ENCODE data around the gene MTMR10. TPM values are rescaled to one million over a fixed set of nuclear protein-coding genes. Genes with fewer than 3 reads are reported as not detected.

MTMR10 gene
- total and polyA plus RNA-seq, 4 donors: 9.0 to 35.0 (median 11.6) TPM

- Histone ChIP-seq H3K9me3 (ENCODE audit: control insufficient read depth, low read length) (no peaks in the 10 kb centered on the region), H3K27me3 (ENCODE audit: control insufficient read depth in 1 of 2, insufficient read depth in 2 of 2, low read length in 1 of 2) (no peaks in the 10 kb centered on the region), H3K4me1 (ENCODE audit: control insufficient read depth in 1 of 2, insufficient read depth in 2 of 2, low read length in 2 of 2) (no peaks in the 10 kb centered on the region), H3K36me3 (ENCODE audit: control insufficient read depth in 1 of 2, insufficient read depth in 2 of 2, low read length in 1 of 2) (peaks cover 2 to 3% of the 10 kb centered on the region in 2 donors), H3K4me3 (ENCODE audit: low read length in 2 of 2) (no peak overlapping the region), H3K27ac (ENCODE audit: low read depth in 1 of 2, low read length in 2 of 2) (no peak overlapping the region)
- intact Hi-C loops (cut with DNase I): no loop called here
- ATAC-seq (ENCODE audit: low FRiP score) (no peak), DNase-seq (no peak)
These were observed 58.1 kb downstream of the MTMR10 start for GRCh38 chr15:30933293-30933692.

GRCh38 chr15:30930422-30930821 lies 61.0 kb downstream of the MTMR10 start:
- no peaks in the 10 kb centered on the region for H3K4me1 ChIP-seq (ENCODE audit: control insufficient read depth in 1 of 2, insufficient read depth in 2 of 2, low read length in 2 of 2)
- H3K27ac ChIP-seq (ENCODE audit: low read depth in 1 of 2, low read length in 2 of 2): no peak overlapping the region
- H3K27me3 ChIP-seq (ENCODE audit: control insufficient read depth in 1 of 2, insufficient read depth in 2 of 2, low read length in 1 of 2): no peaks in the 10 kb centered on the region
- 94 to 95% methylated on average over 8 of the region's 8 CpGs for WGBS, 2 donors
- no peaks in the 10 kb centered on the region for H3K9me3 ChIP-seq (ENCODE audit: control insufficient read depth, low read length)
- peaks cover 6 to 9% of the 10 kb centered on the region in 2 donors for H3K36me3 ChIP-seq (ENCODE audit: control insufficient read depth in 1 of 2, insufficient read depth in 2 of 2, low read length in 1 of 2)
- H3K4me3 ChIP-seq (ENCODE audit: low read length in 2 of 2): no peak overlapping the region
- no peak for DNase-seq
- intact Hi-C loops (cut with DNase I): no loop called here
- ATAC-seq (ENCODE audit: low FRiP score): no peak

GRCh38 chr15:30929982-30930381 lies 61.4 kb downstream of the MTMR10 start:
- H3K36me3 ChIP-seq (ENCODE audit: control insufficient read depth in 1 of 2, insufficient read depth in 2 of 2, low read length in 1 of 2): peaks cover 6 to 10% of the 10 kb centered on the region in 2 donors
- intact Hi-C loops (cut with DNase I): no loop called here
- 93 to 96% methylated on average over 4 of the region's 4 CpGs for WGBS, 2 donors

GRCh38 chr15:30929064-30929669 lies 62.3 kb downstream of the MTMR10 start:
- Histone ChIP-seq H3K36me3 (ENCODE audit: control insufficient read depth in 1 of 2, insufficient read depth in 2 of 2, low read length in 1 of 2) (peaks cover 6 to 10% of the 10 kb centered on the region in 2 donors), H3K4me3 (ENCODE audit: low read length in 2 of 2) (no peak overlapping the region), H3K4me1 (ENCODE audit: control insufficient read depth in 1 of 2, insufficient read depth in 2 of 2, low read length in 2 of 2) (no peaks in the 10 kb centered on the region), H3K9me3 (ENCODE audit: control insufficient read depth, low read length) (no peaks in the 10 kb centered on the region), H3K27ac (ENCODE audit: low read depth in 1 of 2, low read length in 2 of 2) (no peak overlapping the region), H3K27me3 (ENCODE audit: control insufficient read depth in 1 of 2, insufficient read depth in 2 of 2, low read length in 1 of 2) (no peaks in the 10 kb centered on the region)
- intact Hi-C loops (cut with DNase I): no loop called here
- ATAC-seq (ENCODE audit: low FRiP score) (no peak), DNase-seq (no peak)
- WGBS, 2 donors: 70 to 71% methylated on average over 10 of the region's 10 CpGs

More at GRCh38 chr15:30929982-30930381, 61.4 kb downstream of the MTMR10 start:
- H3K4me3 ChIP-seq (ENCODE audit: low read length in 2 of 2): no peak overlapping the region
- no peak for DNase-seq
- H3K4me1 ChIP-seq (ENCODE audit: control insufficient read depth in 1 of 2, insufficient read depth in 2 of 2, low read length in 2 of 2): no peaks in the 10 kb centered on the region
- no peak for ATAC-seq (ENCODE audit: low FRiP score)
- H3K27me3 ChIP-seq (ENCODE audit: control insufficient read depth in 1 of 2, insufficient read depth in 2 of 2, low read length in 1 of 2): no peaks in the 10 kb centered on the region
- no peaks in the 10 kb centered on the region for H3K9me3 ChIP-seq (ENCODE audit: control insufficient read depth, low read length)
- H3K27ac ChIP-seq (ENCODE audit: low read depth in 1 of 2, low read length in 2 of 2): no peak overlapping the region

GRCh38 chr15:30928076-30928475 lies 63.4 kb downstream of the MTMR10 start:
- DNase-seq (no peak), ATAC-seq (ENCODE audit: low FRiP score) (no peak)
- peaks cover 3 to 7% of the 10 kb centered on the region in 2 donors for H3K36me3 ChIP-seq (ENCODE audit: control insufficient read depth in 1 of 2, insufficient read depth in 2 of 2, low read length in 1 of 2)
- no peak overlapping the region for H3K27ac ChIP-seq (ENCODE audit: low read depth in 1 of 2, low read length in 2 of 2)
- intact Hi-C loops (cut with DNase I): no loop called here
- H3K4me3 ChIP-seq (ENCODE audit: low read length in 2 of 2): no peak overlapping the region
- no peaks in the 10 kb centered on the region for H3K27me3 ChIP-seq (ENCODE audit: control insufficient read depth in 1 of 2, insufficient read depth in 2 of 2, low read length in 1 of 2)
- no peaks in the 10 kb centered on the region for H3K9me3 ChIP-seq (ENCODE audit: control insufficient read depth, low read length)
- 85% methylated on average over 5 of the region's 5 CpGs for WGBS, 2 donors
- H3K4me1 ChIP-seq (ENCODE audit: control insufficient read depth in 1 of 2, insufficient read depth in 2 of 2, low read length in 2 of 2): no peaks in the 10 kb centered on the region

- intact Hi-C loops (cut with DNase I): no loop called here
- 81 to 85% methylated on average over 7 of the region's 7 CpGs for WGBS, 2 donors
These were observed 64.2 kb downstream of the MTMR10 start for GRCh38 chr15:30927148-30927761.

DNA sequence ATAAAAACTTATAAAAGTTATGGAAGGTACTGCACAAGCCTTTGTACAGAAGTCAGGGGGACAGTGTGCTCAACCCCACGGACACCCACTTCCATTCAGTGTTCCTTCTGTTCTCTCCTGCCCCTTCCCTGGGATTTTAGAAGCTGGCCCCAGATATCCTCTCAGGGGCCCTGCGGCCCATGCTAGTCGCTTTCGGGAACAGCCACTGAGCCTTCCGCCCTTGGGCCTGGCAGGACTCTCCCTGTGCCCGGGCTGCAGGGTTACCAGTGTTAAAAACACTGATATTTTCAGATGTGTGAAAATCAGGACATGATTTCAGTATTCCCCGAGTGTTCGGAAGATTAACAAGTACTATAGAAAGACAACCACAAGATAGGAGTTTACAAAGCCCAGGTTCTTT lies 65.3 kb downstream of the MTMR10 start:
- H3K27me3 ChIP-seq (ENCODE audit: control insufficient read depth in 1 of 2, insufficient read depth in 2 of 2, low read length in 1 of 2): no peaks in the 10 kb centered on the region
- no peak for ATAC-seq (ENCODE audit: low FRiP score)
- DNase-seq: no peak
- 93% methylated on average over 8 of the region's 8 CpGs for WGBS, 2 donors
- H3K27ac ChIP-seq (ENCODE audit: low read depth in 1 of 2, low read length in 2 of 2): no peak overlapping the region
- H3K36me3 ChIP-seq (ENCODE audit: control insufficient read depth in 1 of 2, insufficient read depth in 2 of 2, low read length in 1 of 2): peaks cover 5 to 7% of the 10 kb centered on the region in 2 donors
- H3K4me1 ChIP-seq (ENCODE audit: control insufficient read depth in 1 of 2, insufficient read depth in 2 of 2, low read length in 2 of 2): no peaks in the 10 kb centered on the region
- intact Hi-C loops (cut with DNase I): no loop called here
- no peak overlapping the region for H3K4me3 ChIP-seq (ENCODE audit: low read length in 2 of 2)
- no peaks in the 10 kb centered on the region for H3K9me3 ChIP-seq (ENCODE audit: control insufficient read depth, low read length)

More at GRCh38 chr15:30927148-30927761, 64.2 kb downstream of the MTMR10 start:
- Histone ChIP-seq H3K4me1 (ENCODE audit: control insufficient read depth in 1 of 2, insufficient read depth in 2 of 2, low read length in 2 of 2) (no peaks in the 10 kb centered on the region), H3K9me3 (ENCODE audit: control insufficient read depth, low read length) (no peaks in the 10 kb centered on the region), H3K27me3 (ENCODE audit: control insufficient read depth in 1 of 2, insufficient read depth in 2 of 2, low read length in 1 of 2) (no peaks in the 10 kb centered on the region), H3K4me3 (ENCODE audit: low read length in 2 of 2) (no peak overlapping the region), H3K36me3 (ENCODE audit: control insufficient read depth in 1 of 2, insufficient read depth in 2 of 2, low read length in 1 of 2) (peaks cover 5 to 7% of the 10 kb centered on the region in 2 donors), H3K27ac (ENCODE audit: low read depth in 1 of 2, low read length in 2 of 2) (no peak overlapping the region)
- ATAC-seq (ENCODE audit: low FRiP score) (peak; percentile 58), DNase-seq (no peak)

DNA sequence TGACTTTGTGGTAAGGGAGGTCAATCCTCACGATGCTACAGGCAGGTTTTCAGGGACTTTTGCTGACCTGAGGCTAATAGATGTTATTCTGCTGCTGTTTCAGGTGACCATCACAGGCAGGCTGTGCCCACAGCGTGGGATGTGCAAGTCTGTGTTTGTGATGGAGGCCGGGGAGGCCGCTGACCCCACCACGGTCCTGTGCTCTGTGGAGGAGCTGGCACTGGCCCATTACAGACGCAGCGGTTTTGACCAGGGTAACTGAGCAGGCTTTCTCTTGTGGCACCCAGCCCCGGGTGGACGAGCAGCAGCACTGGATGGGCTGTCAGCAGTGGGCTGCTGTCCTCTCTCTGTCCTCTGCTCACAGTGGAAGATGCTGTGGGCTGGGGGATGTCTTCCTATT lies 65.7 kb downstream of the MTMR10 start:
- Histone ChIP-seq H3K9me3 (ENCODE audit: control insufficient read depth, low read length) (no peaks in the 10 kb centered on the region), H3K36me3 (ENCODE audit: control insufficient read depth in 1 of 2, insufficient read depth in 2 of 2, low read length in 1 of 2) (peaks cover 5 to 10% of the 10 kb centered on the region in 2 donors), H3K4me3 (ENCODE audit: low read length in 2 of 2) (no peak overlapping the region), H3K4me1 (ENCODE audit: control insufficient read depth in 1 of 2, insufficient read depth in 2 of 2, low read length in 2 of 2) (no peaks in the 10 kb centered on the region), H3K27me3 (ENCODE audit: control insufficient read depth in 1 of 2, insufficient read depth in 2 of 2, low read length in 1 of 2) (no peaks in the 10 kb centered on the region), H3K27ac (ENCODE audit: low read depth in 1 of 2, low read length in 2 of 2) (no peak overlapping the region)
- intact Hi-C loops (cut with DNase I): no loop called here
- 92 to 93% methylated on average over 9 of the region's 9 CpGs for WGBS, 2 donors
- ATAC-seq (ENCODE audit: low FRiP score) (no peak), DNase-seq (no peak)

DNA sequence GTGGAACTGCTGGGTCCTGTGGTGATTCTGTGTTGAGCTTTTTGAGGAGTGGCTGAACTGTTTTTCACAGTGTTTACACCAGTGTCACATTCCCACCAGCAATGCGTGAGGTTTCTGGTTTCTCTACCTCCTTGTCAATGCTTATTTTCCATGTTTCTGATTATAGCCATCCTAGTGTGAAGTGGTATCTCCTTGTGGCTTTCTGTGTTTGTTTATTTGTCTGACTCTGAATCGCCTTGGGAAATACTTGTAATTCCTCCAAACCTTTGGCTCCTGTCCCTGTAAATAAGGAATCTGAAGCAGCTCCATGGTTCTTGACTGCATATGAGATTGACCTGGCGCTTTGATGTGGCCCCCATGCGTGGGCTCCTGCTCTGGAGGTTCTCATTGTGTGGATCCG lies 67.1 kb downstream of the MTMR10 start:
- H3K4me3 ChIP-seq (ENCODE audit: low read length in 2 of 2): no peak overlapping the region
- no peak overlapping the region for H3K27ac ChIP-seq (ENCODE audit: low read depth in 1 of 2, low read length in 2 of 2)
- no peaks in the 10 kb centered on the region for H3K4me1 ChIP-seq (ENCODE audit: control insufficient read depth in 1 of 2, insufficient read depth in 2 of 2, low read length in 2 of 2)
- intact Hi-C loops (cut with DNase I): no loop called here
- WGBS, 2 donors: 76 to 78% methylated on average over 5 of the region's 5 CpGs
- DNase-seq: no peak
- H3K9me3 ChIP-seq (ENCODE audit: control insufficient read depth, low read length): no peaks in the 10 kb centered on the region
- no peak for ATAC-seq (ENCODE audit: low FRiP score)
- H3K27me3 ChIP-seq (ENCODE audit: control insufficient read depth in 1 of 2, insufficient read depth in 2 of 2, low read length in 1 of 2): no peaks in the 10 kb centered on the region
- H3K36me3 ChIP-seq (ENCODE audit: control insufficient read depth in 1 of 2, insufficient read depth in 2 of 2, low read length in 1 of 2): peaks cover 9 to 10% of the 10 kb centered on the region in 2 donors

Measured in aorta (tissue), 5 donors.